WI38 (cell line): Measurements from ENCODE around the gene XIRP2.
"Not testable (repeated sequence)": the region's sequence is repeated elsewhere in the genome, so short reads cannot be mapped to it uniquely, and the experiment has no call there.

Experiments
- H3K4me3 ChIP-seq: 2 replicates; pipeline ENCODE4 v1.5.1; 2011; ENCODE audit warnings: low read depth, mild to moderate bottlenecking, control low read depth, low read length
- TF ChIP-seq, protein P1 (sequence below): IDR thresholded peaks from 2 replicates; pipeline ENCODE4 v1.5.1; 2012; ENCODE audit warnings: low read depth, mild to moderate bottlenecking, control low read depth, low read length

XIRP2 gene

DNA sequence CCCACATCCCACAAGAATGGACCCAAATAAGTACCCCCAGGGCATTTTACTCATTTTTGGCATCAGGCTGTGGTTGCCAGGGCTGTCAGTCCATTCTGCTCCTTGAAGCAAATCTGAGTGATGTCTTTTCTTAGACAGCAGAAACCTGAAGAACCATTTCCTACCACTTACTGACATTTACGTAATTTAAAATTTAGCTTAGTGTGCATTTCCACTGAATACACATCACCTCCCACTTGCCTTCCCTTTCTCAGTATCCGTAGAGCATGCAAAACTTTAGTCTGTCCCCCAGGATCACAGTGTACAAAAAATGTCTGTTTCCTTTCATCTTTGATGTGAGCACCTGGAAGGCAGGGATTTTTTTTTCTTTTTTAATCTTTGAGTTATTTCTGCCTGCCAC lies 130.3 kb downstream of the XIRP2 start:
- H3K4me3 ChIP-seq, result no peak overlapping the region
- TF ChIP-seq, protein P1, sequence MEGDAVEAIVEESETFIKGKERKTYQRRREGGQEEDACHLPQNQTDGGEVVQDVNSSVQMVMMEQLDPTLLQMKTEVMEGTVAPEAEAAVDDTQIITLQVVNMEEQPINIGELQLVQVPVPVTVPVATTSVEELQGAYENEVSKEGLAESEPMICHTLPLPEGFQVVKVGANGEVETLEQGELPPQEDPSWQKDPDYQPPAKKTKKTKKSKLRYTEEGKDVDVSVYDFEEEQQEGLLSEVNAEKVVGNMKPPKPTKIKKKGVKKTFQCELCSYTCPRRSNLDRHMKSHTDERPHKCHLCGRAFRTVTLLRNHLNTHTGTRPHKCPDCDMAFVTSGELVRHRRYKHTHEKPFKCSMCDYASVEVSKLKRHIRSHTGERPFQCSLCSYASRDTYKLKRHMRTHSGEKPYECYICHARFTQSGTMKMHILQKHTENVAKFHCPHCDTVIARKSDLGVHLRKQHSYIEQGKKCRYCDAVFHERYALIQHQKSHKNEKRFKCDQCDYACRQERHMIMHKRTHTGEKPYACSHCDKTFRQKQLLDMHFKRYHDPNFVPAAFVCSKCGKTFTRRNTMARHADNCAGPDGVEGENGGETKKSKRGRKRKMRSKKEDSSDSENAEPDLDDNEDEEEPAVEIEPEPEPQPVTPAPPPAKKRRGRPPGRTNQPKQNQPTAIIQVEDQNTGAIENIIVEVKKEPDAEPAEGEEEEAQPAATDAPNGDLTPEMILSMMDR, result no peak

DNA sequence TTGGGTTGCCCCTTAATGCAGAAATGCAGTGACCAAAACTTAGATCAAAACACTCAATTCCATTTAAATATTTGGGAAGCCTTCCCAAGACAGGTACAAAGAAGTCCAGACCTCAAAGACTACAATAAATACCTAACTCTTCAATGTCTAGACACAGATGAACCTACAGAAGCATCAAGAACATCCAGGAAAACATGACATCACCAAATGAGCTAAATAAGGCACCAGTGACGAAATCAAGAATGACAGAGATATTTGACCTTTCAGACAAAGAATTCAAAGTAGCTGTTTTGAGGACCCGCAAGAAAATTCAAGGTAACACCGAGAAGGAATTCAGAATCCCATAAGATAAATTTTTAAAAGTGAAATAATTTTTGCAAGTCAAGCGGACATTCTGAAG lies 140.2 kb downstream of the XIRP2 start:
- no peak overlapping the region for H3K4me3 ChIP-seq
- TF ChIP-seq, protein P1, result no peak

DNA sequence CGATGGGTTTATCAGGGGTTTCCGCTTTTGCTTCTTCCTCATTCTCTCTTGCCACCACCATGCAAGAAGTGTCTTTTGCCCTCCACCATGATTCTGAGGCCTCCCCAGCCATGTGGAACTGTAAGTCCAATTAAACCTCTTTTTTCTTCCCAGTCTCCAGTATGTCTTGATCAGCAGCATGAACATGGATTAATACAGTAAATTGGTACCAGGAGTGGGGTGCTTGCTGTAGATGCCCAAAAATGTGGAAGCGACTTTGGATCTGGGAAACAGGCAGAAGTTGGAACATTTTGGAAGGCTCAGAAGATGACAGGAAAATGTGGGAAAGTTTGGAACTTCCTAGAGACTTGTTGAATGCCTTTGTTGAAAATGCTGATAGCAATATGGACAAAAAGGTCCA lies 146.7 kb downstream of the XIRP2 start:
- H3K4me3 ChIP-seq, result not testable (repeated sequence)

DNA sequence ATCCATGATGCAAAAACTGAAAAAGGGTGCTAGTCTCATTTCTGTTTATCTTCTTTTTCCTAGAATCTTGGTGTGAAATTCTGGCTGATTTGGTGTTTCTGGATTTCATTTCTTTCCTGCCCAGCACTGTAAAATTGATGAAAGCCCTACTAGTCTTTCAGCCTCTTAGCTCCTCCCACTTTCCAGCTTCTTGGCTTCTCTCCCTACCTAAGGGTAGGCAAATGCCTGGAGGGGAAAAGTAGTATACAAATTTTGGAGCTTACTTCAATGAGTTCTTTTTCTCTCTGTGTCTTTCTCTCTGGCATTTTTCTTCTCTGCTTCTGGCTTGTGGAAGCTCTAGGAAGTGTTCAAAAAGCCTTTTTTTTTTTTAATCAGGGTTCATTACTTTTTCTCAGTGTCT lies 160.5 kb downstream of the XIRP2 start:
- TF ChIP-seq, protein P1, result no peak

DNA sequence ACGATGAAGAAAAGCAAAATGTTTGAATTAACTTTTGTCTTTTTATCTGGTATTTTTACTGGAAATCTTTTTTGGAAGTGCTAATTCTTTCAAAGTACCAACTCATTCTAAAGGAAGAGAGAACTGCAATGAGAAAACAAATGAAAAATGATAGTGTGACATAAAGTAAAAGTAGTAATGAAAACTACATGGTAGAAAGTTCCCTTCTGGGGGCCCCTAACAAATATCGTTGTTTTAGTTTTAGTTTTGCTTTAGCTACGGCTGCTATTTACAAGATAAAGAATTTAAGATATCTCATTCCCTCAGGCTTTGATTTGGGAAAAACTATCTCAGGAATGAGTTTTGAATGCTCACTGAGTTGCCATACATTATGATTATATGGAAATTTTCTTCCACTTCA lies 161.4 kb downstream of the XIRP2 start:
- TF ChIP-seq, protein P1, result no peak
- H3K4me3 ChIP-seq, result no peak overlapping the region

More for the DNA sequence above, 160.5 kb downstream of the XIRP2 start:
- no peak overlapping the region for H3K4me3 ChIP-seq

DNA sequence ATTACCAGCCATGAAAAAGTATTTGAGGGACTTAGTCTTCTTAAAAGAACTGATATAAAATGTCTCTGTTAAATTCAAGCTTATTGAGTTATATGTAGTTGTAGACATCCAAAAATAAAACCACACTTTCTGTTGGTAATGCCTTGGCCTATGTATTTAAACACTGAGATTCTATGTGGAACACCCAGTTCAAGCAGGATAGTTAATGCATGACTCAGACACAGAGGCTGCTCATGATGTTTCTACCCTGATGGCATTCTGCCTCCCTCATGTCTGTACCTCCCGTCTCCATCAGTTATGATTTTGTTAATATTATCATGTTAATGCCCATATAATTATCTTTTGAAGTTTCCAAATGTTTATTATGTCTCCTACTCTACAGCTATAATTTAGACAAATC lies 164.5 kb downstream of the XIRP2 start:
- TF ChIP-seq, protein P1, result no peak
- H3K4me3 ChIP-seq, result no peak overlapping the region

DNA sequence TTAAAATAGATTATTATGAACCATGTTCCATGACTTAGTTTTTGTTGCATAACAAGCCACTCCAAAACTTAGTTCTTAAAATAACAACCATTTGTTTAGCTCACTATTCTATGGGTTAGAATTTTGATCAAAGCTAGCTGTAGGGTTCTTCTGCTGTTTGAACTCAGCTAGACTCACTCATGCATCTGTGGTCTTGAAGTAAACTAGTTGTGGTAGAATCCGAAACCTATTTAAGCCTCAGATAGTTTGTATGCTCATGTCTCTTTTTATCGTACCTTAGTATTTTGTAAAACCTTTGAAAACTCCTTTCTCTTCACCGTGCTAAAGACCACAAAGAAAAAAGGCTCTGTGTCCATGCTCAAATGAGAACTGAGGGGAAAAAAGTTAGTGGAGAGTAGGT lies 166.6 kb downstream of the XIRP2 start:
- TF ChIP-seq, protein P1, result no peak
- no peak overlapping the region for H3K4me3 ChIP-seq

DNA sequence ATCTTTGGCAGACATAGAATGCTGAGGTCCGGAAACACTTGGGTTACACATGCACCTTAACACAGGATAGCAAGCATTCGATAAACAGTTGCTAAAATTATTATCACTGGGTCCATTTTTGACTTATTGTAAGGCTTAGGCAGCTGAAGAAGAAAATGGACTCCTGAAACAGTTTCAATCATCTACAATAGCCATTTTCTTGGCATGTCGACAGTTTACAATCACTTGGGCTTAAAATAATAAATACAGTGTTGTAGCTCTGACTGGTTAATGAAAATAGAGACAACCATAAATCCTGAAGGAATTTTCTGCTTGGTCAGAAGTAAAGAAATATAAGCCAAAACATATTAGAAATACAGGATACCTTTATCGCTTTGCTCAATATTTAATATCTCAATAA lies 169.2 kb downstream of the XIRP2 start:
- TF ChIP-seq, protein P1, result no peak
- no peak overlapping the region for H3K4me3 ChIP-seq
